GM18520 (cell line): Measurements from ENCODE around the gene F7.

Experiments used
- ATAC-seq: cut with Tn5 transposase; IDR thresholded peaks from one replicate; pipeline ENCODE4 v1.9.1; 2021; ENCODE audit not compliant: unreplicated experiment

F7 gene

DNA sequence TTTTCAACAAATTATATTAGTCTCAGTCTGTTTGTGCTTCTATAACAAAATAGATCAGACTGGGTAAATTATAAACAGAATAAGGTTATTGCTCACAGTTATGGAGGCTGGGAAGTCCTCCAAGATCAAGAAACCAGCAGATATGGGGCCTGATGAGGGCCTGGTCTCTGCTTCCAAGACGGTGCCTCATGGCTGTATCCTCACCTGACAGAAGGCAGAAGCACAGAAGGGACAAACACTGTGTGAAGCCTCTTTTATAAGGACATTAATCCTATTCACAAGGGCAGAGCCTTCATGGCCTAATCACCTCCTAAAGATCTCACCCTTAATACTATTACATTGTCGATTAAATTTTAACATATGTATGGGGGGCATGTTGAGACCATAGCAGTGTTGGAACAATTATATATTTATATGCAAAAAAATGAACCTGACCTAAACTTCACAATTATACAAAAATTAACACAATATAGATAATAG lies 29.7 kb downstream of the F7 start:
- no peak for ATAC-seq

DNA sequence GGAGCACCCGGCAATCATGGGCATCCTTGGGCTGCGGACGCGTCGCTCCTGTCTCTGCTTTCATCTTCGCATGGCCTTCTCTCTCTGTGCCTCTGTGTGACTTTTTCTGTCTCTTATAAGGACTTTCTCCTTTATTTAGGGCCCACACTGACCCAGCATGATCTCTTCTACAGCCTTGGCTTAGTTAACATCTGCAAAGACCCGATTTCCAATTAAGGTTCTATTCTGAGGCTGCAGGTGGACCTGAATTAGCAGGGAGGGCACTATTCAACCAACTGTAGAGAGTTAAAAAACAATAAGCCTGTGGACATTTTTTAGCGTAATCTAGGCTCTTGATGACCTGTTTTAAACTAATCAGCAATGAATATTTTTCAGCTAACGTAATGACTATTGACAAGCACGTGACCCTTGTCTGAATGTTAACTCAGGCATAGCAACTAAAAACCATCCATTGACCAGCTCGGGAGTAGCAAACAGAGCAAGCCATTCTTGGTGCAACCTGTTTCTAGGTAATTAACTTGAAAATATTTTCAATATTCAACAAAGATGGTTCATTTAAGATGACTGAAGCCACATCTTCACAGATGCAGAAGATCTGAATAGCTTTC lies 32.2 kb downstream of the F7 start:
- ATAC-seq: no peak

DNA sequence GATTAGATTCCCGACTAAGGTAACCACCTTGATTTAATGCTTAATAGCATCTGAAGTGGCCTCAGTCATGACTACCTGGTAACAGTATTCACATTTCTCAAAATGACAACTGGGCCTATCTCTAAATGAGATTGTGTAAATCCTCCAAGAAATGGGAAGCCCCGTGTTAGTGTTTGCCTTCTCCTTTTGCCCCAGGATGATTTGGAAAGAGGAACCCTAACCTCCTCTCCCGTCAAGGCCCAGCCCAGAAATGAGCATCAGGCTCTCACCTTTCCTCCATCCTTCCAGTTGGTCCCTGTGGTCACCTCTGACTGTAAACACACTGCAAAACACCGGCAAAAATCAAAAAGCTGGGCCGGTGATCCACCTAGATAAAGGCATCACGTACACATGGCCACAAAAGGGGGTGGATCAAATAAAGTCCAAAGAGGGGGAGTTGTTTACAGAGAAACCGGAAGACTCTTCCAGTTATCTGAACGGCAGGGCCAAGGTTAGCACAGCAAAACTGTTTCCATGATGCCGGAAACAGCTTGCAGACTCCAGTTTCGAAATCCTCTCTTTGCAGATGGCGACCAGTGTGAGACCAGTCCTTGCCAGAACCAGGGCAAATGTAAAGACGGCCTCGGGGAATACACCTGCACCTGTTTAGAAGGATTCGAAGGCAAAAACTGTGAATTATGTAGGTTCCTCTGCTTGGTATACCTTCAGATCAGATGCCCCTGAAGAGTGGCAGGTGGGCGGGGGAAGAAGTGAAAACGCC lies 33.4 kb downstream of the F7 start:
- ATAC-seq: no peak

DNA sequence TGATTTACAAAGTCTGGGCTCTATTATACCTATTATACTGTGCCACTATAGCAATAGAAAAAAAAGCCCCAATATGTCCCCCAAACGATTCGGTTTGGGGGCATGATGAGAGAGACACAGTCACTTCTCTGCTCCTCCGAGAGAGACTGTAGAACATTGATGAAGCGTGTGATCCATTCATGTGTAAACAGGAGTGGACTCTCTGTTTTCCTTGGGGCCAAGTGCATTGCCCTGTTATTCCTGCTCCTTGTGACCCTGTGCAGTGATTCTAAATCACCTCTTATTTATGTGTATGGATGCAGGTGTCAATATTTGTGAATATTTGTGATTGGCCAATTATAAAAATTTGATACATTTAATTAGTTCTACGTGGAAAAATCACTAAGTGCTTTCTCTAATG lies 34.0 kb downstream of the F7 start:
- ATAC-seq: no peak

DNA sequence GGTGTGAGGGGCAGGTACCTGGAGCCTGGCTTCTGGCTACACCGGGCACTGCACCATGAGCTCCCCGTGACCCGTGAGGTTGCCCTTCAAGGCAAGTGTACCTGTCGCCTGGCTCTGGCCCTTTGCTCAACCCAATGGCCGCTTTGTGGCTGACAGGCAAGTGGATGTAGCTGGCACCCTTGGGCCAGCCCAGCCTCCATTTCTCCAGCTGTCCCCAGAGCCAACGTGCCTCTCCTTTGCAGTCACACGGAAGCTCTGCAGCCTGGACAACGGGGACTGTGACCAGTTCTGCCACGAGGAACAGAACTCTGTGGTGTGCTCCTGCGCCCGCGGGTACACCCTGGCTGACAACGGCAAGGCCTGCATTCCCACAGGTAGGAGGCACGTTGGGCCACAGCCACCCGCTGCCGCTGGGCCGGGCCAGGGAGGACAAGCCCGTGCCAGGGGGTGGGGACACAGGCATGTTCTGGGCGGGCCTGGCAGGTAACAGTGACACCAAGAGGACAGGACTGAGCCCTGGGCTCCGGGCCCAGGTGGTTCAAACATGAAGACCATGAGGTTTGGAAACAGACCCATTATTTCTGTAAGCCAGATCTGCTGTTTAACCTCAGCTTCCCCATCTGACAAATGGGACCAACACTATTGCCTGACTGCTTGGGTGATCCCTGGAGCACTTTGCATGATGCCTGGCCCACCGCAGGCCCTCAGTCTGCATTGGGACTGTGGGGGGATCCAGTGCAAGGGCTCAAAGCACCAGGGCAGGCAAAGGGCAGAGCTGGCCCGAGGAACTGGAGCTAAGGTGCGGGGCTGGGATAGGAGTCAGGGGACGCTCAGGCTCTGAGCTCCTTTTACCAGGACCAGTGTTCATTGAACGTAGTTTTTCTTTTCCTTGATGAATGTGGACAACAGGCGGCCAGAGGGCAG lies 35.3 kb downstream of the F7 start:
- no peak for ATAC-seq

DNA sequence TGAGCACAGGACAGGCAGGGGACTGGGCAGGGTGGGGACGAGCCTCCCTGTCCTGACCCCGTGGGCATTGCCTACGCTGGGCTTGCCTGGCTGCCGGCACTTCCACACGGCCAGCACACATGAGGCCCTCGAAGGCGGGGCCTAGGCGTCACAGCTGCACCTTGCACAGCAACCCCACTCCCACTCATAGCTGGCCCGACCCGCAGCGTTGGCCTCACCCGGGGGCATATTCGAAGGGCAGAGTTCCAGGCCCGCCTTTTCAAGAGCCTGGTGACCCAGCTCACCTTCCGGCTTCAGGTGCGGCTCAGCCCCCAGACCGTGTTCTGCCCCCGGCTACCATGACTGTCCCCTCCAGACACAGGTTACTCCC lies 36.0 kb downstream of the F7 start:
- no peak for ATAC-seq

DNA sequence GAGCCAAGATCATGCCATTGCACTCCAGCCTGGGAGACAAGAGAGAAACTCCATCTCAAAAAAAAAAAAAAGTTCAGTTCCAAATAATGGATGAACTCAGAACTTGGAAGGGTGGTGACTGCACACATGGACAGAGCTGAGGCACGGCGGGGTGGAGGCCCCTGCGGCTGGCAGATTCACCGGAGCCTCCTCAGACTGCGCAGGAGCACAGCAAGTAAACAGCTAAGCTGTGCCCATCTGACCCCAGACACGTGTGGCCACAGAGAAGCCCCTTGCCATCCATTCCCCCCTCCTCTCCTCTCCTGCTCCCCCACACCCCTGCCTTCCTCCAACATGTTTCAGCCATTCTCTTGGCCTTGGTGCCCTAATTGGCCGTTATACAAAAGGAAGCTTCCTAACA lies 37.3 kb downstream of the F7 start:
- no peak for ATAC-seq

DNA sequence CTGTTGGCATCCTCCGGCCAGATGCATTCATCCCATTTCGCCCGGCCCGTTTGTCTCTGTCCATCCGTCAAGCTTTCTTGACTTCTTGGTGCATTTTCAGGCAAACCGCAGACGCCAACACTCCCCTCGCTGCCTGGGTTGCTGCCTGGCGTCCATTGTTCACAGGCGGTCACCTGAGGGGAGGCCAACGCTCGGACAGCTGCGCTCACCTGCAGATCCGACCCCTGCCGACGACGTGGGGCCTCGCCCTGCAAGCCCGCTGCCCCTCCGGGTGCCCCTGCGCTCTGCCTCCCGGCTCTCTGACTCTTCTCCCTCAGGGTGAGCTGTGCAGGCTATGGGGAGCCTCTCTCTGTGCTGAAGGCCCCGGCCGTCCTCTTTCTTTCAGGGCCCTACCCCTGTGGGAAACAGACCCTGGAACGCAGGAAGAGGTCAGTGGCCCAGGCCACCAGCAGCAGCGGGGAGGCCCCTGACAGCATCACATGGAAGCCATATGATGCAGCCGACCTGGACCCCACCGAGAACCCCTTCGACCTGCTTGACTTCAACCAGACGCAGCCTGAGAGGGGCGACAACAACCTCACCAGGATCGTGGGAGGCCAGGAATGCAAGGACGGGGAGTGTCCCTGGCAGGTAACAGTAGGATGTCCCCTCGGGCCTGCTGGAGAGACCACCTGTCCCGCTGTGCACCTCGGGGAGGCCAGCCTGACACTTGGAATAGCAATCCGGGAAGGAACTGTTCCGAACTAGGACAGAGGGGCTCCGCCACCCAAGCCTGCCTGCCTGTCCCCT lies 38.1 kb downstream of the F7 start:
- no peak for ATAC-seq

DNA sequence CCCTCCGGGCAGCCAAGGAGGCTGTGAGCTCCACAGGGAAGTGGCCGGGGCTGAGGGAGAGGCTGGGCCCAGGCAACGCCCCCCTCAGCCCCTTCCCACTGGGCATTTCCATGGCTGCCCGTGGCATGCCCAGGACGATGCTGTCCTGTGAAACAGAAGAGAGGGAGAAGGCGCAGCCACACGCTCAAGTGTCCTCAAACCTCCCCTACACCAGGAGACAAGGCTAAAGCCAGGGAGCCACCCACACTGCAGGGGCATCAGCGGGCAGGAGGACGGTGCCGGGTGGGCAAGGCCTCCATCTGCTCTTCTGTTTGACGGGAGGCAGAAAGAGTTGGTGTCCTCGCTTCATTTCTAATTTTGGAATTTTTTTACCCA lies 38.7 kb downstream of the F7 start:
- no peak for ATAC-seq

DNA sequence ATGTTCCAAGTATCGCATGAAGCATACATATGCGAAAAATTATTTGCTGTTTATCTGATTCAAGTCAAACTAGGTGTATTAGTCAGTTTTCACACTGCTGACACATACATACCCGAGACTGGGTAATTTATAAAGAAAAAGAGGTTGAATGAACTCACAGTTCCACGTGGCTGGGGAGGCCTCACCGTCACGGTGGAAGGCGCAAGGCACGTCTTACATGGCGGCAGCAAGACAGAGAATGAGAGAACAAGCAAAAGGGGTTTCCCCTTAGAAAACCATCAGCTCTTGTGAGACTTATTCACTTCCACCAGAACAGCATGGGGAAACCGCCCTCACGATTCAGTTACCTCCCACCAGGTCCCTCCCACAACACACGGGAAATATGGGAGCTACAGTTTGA lies 39.9 kb downstream of the F7 start:
- ATAC-seq: no peak

DNA sequence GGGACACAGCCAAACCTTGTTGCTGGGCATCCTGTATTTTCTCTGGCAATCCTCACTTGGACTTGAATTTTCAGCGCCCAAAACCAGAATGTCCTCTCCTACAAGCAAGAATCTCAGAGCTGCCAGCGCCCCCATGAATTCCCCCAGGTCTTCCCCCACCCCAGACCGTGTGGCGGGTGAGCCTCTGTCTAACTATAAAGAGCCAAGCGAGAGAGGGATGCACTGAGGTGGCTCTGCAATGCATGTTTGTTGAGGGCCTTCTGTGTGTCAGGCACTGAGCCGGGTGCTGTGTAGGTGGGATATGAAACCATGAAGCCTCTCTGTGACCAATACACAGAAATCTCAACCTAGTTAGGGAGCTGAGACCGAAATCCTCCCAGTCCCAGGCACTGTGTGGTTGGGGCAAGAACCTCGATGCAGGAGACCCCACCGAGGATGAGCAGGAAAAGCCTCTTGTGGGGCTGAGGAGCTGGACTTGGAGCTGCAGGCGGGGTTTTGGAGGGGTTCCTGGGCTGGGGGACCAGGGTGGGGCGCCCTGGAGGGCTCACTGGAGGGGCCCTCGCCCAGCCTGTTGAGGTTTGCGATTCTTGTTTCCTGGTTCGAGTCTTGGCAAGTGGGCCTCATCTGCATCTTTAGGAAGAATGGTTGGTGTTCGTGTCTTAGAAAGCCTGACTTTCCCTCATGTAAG lies 40.5 kb downstream of the F7 start:
- ATAC-seq: no peak

DNA sequence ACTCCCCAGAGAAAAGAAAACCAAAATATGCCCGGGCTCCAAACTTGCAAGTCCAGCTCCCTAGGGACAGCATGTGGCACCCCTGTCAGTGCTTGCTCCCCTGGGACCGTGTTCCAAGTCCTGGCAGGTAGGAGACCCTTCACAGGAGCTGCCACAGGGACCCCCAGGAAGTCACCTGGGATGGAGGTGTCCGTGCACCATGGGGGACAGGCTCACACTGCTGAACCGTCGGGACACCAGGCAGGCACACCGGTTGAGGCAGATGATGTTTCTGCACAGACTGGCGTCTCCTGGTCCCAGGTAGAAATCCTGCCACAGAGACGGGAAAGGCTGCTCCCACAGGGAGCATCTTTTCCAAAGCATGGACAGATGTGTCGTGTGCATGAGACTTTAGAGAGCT lies 41.2 kb downstream of the F7 start:
- no peak for ATAC-seq

DNA sequence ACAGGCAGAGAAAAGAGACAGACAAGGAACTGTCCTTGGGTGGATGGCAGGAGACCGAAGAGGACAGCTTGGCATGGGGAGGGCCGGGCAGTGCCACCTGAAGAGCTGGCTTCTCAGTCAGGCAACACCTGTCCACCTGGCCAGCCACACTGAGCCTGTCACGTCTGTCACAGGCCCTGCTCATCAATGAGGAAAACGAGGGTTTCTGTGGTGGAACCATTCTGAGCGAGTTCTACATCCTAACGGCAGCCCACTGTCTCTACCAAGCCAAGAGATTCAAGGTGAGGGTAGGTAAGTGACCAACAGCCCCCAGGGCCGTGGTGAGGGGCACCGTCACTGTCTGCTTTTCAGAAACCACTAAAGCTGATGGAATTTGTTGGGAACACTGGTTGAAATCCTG lies 41.6 kb downstream of the F7 start:
- no peak for ATAC-seq

DNA sequence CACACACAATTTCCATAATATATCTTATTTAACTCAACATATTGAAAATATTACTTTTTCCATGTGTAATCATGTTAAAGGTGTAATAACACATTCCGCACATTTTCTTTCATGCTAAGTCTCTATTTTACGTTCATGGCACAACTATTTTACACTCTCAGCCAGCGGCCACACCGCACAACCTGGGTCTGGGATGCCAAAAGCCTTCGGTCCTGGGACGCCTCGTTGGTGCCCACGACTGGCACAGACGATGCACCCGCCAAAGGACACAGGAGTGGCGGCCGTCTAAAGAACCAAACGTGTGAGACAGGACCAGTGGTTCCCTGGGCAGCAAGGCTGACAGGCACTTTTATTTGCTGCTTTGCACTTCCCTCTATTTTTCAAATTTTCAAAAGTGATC lies 42.8 kb downstream of the F7 start:
- no peak for ATAC-seq

DNA sequence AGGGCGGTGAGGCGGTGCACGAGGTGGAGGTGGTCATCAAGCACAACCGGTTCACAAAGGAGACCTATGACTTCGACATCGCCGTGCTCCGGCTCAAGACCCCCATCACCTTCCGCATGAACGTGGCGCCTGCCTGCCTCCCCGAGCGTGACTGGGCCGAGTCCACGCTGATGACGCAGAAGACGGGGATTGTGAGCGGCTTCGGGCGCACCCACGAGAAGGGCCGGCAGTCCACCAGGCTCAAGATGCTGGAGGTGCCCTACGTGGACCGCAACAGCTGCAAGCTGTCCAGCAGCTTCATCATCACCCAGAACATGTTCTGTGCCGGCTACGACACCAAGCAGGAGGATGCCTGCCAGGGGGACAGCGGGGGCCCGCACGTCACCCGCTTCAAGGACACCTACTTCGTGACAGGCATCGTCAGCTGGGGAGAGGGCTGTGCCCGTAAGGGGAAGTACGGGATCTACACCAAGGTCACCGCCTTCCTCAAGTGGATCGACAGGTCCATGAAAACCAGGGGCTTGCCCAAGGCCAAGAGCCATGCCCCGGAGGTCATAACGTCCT lies 43.4 kb downstream of the F7 start:
- ATAC-seq: no peak

DNA sequence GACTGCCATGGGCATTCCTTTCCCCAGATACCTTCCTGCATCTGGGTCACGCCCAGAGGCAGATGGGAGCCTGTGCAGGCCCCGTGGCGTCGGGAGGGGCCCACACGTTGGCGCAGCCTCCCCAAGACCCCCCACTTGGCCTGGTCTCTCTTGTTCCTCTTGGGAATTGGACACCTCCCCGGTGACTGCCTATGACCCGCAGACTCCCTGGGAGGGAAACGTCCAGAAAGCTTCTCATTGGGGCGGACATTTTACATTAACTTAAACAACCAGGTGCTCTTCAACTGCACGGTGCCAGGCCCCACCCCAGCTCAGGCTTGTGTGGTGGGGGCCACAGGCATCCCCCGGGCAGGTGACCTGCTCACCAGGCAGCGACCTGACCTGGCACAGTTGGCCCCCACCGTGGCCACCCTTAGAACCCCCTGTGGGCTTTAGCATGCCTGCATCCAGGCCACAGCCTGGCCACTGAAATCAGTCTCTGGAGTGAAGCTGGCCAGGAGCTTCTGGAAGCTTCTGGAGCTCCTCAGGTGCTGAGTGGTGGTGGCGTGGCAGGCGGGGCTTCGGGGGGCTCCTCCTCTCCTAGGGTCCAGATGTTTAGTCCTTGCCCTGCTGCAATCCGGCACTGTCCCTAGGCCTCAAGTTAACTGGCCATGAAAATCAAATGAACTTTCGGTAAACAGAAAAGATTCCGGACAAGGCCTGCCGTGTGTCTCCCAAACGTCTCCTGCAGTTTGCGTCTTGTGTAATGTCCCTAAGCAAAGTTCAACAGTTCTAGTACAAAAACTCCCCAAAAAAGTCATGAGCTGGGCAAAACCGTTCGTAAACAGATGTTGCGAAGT lies 44.3 kb downstream of the F7 start:
- no peak for ATAC-seq

DNA sequence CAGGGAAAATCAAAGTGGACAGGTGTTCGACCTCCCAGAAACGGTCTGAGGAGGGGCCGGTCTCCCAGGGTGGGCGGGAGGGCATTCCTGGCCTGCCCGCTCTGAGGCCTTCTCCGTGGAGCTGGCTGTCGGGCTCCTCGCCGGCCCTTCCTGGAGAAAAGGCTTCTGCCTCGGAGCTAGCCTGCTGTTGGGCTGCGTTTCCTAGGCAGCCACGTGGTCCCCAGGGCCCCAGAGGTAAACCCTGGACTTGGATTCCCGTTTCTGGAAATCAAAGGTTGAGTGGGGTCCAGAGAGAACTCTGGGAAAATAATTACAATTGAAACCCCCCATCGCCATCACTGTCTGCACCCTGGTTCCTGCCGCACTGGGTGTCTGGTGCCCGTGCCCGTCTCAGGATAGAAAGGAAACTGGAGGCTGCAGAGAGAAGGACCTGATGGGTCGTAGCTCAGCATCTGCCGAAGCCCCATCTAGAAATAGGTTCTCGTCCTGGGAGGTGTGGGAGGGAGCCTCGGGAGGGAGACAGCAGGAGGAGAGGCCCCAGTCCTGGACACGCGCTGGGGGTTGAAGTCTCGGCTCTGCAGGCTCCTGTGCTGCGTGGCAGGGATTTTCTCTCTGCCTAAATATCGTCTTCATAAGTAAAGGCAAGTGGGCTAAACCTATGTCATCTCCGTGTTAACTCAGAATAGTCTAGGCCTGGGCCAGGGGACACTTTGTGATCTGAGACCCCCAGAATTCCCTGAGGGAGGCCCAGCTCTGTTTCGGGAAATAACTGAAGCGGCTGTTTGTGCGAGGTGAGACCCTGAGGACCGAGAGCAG lies 45.2 kb downstream of the F7 start:
- no peak for ATAC-seq
